ENCODE data around the gene KIF6.
"Not testable (repeated sequence)": the region's sequence is repeated elsewhere in the genome, so short reads cannot be mapped to it uniquely, and the experiment has no call there.

The KIF6 gene

DNA sequence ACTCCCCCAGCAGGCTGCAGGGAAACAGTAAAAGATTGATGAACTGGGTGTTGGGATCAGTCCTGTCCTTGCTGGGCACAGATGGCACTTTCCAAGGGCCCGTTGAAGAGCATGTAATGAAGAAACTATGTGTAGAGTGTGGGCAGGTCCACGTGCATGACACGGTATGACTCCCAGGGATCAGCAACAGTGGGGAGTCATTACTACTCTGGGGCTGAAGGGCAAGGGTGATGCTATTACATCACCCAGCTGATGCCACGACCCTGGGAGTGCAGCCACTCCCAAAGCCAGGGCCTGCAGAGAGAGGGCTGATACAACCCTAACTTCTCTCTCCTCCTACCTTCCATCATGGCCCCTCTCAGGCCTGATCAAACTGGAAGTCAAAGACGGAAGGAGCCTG, 431.1 kb downstream of the KIF6 start:
- no peak for DNase-seq (ENCODE audit: low read depth)
- no peak for TF ChIP-seq CTCF (IDR thresholded peaks at IDR 0.05; ENCODE audit: insufficient read depth, low read depth, low read length, missing control alignments)
- H3K4me3 ChIP-seq (ENCODE audit: low read depth, low read length) = no peak overlapping the region

GRCh38 chr6:39292637-39293036, 432.6 kb downstream of the KIF6 start:
- TF ChIP-seq CTCF (IDR thresholded peaks at IDR 0.05; ENCODE audit: insufficient read depth, low read depth, low read length, missing control alignments) = no peak
- DNase-seq (ENCODE audit: low read depth) = no peak
- H3K4me3 ChIP-seq (ENCODE audit: low read depth, low read length) = no peak overlapping the region

DNA sequence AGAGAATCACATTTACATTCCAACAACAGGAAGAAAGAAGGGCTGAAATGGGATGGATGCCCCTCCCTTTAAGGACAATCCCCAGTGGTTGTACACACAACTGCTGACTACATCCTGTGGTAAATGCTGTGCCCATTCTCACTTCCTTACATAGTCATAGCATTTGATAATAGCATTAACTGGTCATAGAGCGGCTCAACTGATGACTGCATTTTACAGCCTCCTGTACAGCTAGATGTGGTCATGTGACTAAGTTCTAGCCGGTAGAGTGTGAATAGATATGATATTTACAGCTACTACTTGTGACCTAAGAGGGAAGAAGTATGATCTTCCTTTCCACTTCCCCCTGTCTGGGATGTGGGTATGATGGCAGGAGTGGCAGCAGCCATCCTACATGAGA, 435.7 kb downstream of the KIF6 start:
- H3K4me3 ChIP-seq (ENCODE audit: low read depth, low read length) = no peak overlapping the region
- no peak for TF ChIP-seq CTCF (IDR thresholded peaks at IDR 0.05; ENCODE audit: insufficient read depth, low read depth, low read length, missing control alignments)
- DNase-seq (ENCODE audit: low read depth) = no peak

GRCh38 chr6:39287601-39288000, 437.6 kb downstream of the KIF6 start:
- no peak for TF ChIP-seq CTCF (IDR thresholded peaks at IDR 0.05; ENCODE audit: insufficient read depth, low read depth, low read length, missing control alignments)
- DNase-seq (ENCODE audit: low read depth) = no peak
- H3K4me3 ChIP-seq (ENCODE audit: low read depth, low read length) = no peak overlapping the region

GRCh38 chr6:39286596-39286995, 438.6 kb downstream of the KIF6 start:
- not testable (repeated sequence) for H3K4me3 ChIP-seq (ENCODE audit: low read depth, low read length); DNase-seq (ENCODE audit: low read depth)

- TF ChIP-seq CTCF (IDR thresholded peaks at IDR 0.05; ENCODE audit: insufficient read depth, low read depth, low read length, missing control alignments) = no peak
- no peak overlapping the region for H3K4me3 ChIP-seq (ENCODE audit: low read depth, low read length)
- DNase-seq (ENCODE audit: low read depth) = no peak
Observed at GRCh38 chr6:39282774-39283173, 442.4 kb downstream of the KIF6 start.

DNA sequence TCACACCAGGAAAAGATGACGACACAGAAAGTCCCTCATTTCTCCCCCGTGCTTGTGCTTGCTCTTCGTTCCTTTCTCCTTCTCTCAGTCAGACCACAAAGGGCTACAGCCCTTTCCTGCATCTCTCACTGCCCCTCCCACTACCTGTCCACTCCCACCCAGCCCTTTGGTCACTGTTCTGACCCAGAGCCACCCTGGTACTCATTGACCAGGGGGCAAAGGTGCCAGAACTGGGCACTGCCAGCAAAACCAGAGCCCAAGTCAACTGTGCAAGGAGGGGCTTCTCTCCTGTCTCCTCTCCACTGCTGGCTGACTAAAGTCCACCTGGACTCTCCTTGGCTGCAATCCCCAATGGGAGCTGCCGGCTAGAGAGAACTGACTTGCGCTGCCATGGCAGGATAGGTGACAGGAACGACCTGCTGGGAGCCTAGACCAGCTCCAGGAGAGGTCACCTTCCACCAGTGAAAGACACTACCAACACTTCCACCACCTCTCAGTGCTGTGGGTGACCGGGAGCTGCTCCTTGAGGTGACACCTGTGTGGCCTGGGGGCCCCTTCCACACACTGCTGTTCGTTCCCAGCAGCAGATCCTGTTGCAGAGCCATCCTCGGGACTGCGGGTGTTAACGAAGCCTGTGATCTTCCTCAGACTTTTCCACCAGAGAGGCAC, 443.8 kb downstream of the KIF6 start:
- no peak for TF ChIP-seq CTCF (IDR thresholded peaks at IDR 0.05; ENCODE audit: insufficient read depth, low read depth, low read length, missing control alignments)
- DNase-seq (ENCODE audit: low read depth) = no peak
- H3K4me3 ChIP-seq (ENCODE audit: low read depth, low read length) = no peak overlapping the region
